ENCODE results near the gene AGBL4. TPM values are rescaled to one million over a fixed set of nuclear protein-coding genes. Genes with fewer than 3 reads are reported as not detected.

AGBL4 gene
- total RNA-seq, 1 experiment from 2014 or later, result 0.33 TPM

DNA sequence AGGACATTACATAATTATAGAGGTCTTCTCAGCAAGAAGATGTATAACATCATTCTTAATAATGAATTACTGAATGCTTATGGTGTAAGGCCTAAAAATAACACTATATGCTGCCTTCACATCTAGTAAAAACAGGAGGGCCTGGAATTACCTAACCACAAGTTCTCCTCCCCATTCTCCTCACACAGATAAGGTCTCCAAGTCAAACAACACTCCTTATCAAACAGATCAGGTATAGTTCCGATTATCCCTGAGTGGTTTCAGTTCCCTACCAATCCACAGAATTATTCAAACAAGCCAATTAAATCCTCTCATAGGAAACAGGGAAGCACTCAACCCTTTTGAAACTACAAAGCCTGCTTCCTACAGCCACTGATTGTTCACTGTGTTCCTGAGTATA is 4.0 kb upstream of the AGBL4 start:
- intact Hi-C loops (cut with micrococcal nuclease), result no loop called here
- Histone ChIP-seq H3K4me1 (ENCODE audit: insufficient read depth, low read length) (no peaks in the 10 kb centered on the region), H3K36me3 (ENCODE audit: low read depth, low read length) (no peaks in the 10 kb centered on the region), H3K27ac (ENCODE audit: low read length) (no peak overlapping the region), H3K4me3 (ENCODE audit: low read length) (no peak overlapping the region), H3K79me2 (ENCODE audit: low read length) (no peaks in the 10 kb centered on the region), H3F3A (ENCODE audit: low read length, unreplicated experiment) (no peaks in the 10 kb centered on the region), H3K9me3 (ENCODE audit: low read length) (no peaks in the 10 kb centered on the region), H3K27me3 (ENCODE audit: low read length) (no peaks in the 10 kb centered on the region), H2AFZ (ENCODE audit: low read length) (no peak overlapping the region), H3K9ac (ENCODE audit: low read length) (no peak overlapping the region), H3K4me2 (ENCODE audit: low read length) (no peak overlapping the region), H3K9me2 (replicated peaks; ENCODE audit: low read length) (no peaks in the 10 kb centered on the region), H4K20me1 (ENCODE audit: low read length) (no peaks in the 10 kb centered on the region)
- TF ChIP-seq EZH2phosphoT487 (IDR thresholded peaks at IDR 0.05; ENCODE audit: borderline replicate concordance, low read length) (no peak), CTCF (conservative IDR thresholded peaks at IDR 0.05; ENCODE audit: low read depth, low read length) (no peak), EZH2 (IDR thresholded peaks at IDR 0.05; ENCODE audit: low read length, unreplicated experiment) (no peak)
- no peak for DNase-seq
- ChIA-PET POLR2A (ENCODE audit: unreplicated experiment) (no interaction called here), CTCF (no interaction called here)
- BruUV-seq (replicated peaks), result no TSS peak
- no peak for ATAC-seq

DNA sequence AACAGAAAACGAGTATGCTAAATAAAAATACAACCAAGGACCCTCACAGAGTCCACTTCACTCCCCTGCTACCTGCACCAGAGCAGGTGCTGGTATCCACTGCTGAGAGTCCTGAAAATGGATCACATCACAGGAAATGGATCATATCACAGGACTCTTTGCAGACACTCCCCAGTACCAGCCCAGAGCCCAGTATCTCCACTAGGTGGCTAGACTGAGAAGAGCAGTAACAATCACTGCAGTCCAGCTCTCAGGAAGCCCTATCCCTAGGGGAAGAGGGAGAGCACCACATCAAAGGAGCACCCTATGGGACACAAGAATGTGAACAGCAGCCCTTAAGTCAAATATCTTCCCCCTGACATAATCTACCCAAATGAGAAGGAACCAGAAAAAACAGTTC is 28.0 kb downstream of the AGBL4 start:
- no peak for ATAC-seq
- H2AFZ ChIP-seq (ENCODE audit: low read length), result no peak overlapping the region
- intact Hi-C loops (cut with micrococcal nuclease), result no loop called here
- DNase-seq, result peak; percentile 43
- no peak overlapping the region for H3K27ac ChIP-seq (ENCODE audit: low read length)
- no peak overlapping the region for H3K4me2 ChIP-seq (ENCODE audit: low read length)
- BruUV-seq (replicated peaks), result no TSS peak
- H3K79me2 ChIP-seq (ENCODE audit: low read length), result no peaks in the 10 kb centered on the region
- no peaks in the 10 kb centered on the region for H3F3A ChIP-seq (ENCODE audit: low read length, unreplicated experiment)
- H4K20me1 ChIP-seq (ENCODE audit: low read length), result no peaks in the 10 kb centered on the region
- no peaks in the 10 kb centered on the region for H3K9me2 ChIP-seq (replicated peaks; ENCODE audit: low read length)
- H3K4me1 ChIP-seq (ENCODE audit: insufficient read depth, low read length), result no peaks in the 10 kb centered on the region
- H3K36me3 ChIP-seq (ENCODE audit: low read depth, low read length), result no peaks in the 10 kb centered on the region
- TF ChIP-seq CTCF (conservative IDR thresholded peaks at IDR 0.05; ENCODE audit: low read depth, low read length) (peak; percentile 50; the same call in 1 of the 2 replicates), EZH2phosphoT487 (IDR thresholded peaks at IDR 0.05; ENCODE audit: borderline replicate concordance, low read length) (no peak)
- no peak overlapping the region for H3K4me3 ChIP-seq (ENCODE audit: low read length)
- ChIA-PET CTCF (no interaction called here), POLR2A (ENCODE audit: unreplicated experiment) (no interaction called here)
- H3K9me3 ChIP-seq (ENCODE audit: low read length), result no peaks in the 10 kb centered on the region
- no peaks in the 10 kb centered on the region for H3K27me3 ChIP-seq (ENCODE audit: low read length)
- H3K9ac ChIP-seq (ENCODE audit: low read length), result no peak overlapping the region

DNA sequence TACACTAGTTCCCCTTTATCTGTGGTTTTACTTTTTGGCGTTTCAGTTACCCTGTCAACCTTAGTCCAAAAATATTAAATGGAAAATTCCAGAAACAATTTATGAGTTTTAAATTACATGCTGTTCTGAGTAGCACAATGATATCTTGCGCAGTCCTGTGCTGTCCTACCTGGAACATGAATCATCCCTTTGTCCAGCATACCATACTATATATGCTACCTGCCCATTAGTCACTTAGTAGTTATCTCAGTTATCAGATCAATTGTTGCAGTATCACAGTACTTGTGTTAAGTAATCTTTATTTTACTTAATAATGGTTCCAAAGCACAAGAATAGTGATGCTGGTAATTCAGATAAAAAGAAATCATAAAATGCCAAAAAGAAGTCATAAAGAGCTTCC is 52.7 kb downstream of the AGBL4 start:
- intact Hi-C loops (cut with micrococcal nuclease), result no loop called here
- H3K27me3 ChIP-seq (ENCODE audit: low read length), result no peaks in the 10 kb centered on the region
- ChIA-PET POLR2A (ENCODE audit: unreplicated experiment) (no interaction called here), CTCF (no interaction called here)
- DNase-seq, result peak; percentile 43
- no peaks in the 10 kb centered on the region for H3K9me2 ChIP-seq (replicated peaks; ENCODE audit: low read length)
- no peak overlapping the region for H3K4me3 ChIP-seq (ENCODE audit: low read length)
- no peak overlapping the region for H3K27ac ChIP-seq (ENCODE audit: low read length)
- no peak overlapping the region for H2AFZ ChIP-seq (ENCODE audit: low read length)
- H3K9ac ChIP-seq (ENCODE audit: low read length), result no peak overlapping the region
- no peak for ATAC-seq
- no peaks in the 10 kb centered on the region for H3F3A ChIP-seq (ENCODE audit: low read length, unreplicated experiment)
- TF ChIP-seq CTCF (conservative IDR thresholded peaks at IDR 0.05; ENCODE audit: low read depth, low read length) (no peak), EZH2 (IDR thresholded peaks at IDR 0.05; ENCODE audit: low read length, unreplicated experiment) (no peak), EZH2phosphoT487 (IDR thresholded peaks at IDR 0.05; ENCODE audit: borderline replicate concordance, low read length) (no peak)
- H3K79me2 ChIP-seq (ENCODE audit: low read length), result no peaks in the 10 kb centered on the region
- H4K20me1 ChIP-seq (ENCODE audit: low read length), result no peaks in the 10 kb centered on the region
- no peak overlapping the region for H3K4me2 ChIP-seq (ENCODE audit: low read length)
- H3K36me3 ChIP-seq (ENCODE audit: low read depth, low read length), result no peaks in the 10 kb centered on the region
- H3K4me1 ChIP-seq (ENCODE audit: insufficient read depth, low read length), result no peaks in the 10 kb centered on the region
- H3K9me3 ChIP-seq (ENCODE audit: low read length), result no peaks in the 10 kb centered on the region
- no TSS peak for BruUV-seq (replicated peaks)
